ENCODE data around the gene SIRPB2. TPM values are rescaled to one million over a fixed set of nuclear protein-coding genes. Genes with fewer than 3 reads are reported as not detected.

Gene SIRPB2
- total RNA-seq, 2 experiments from 2014 or later = not detected

DNA sequence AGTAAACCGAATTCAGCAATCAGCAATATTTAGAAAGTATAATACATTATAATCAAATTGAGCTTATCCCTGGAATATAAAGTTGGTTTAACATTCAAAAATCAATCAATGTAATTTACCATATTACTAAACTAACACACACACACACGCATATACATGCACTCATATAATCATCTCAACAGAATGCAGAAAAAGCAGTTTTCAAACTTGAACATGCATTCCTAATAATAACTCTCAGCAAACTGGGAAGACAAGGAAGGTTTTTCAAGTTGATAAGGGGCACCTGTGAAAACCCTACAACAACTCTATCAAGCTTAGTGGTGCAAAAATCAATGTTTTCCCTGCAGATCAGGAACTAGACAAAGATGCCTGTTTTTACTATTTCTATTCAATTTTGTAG is 4.7 kb downstream of the SIRPB2 start:
- TF ChIP-seq CTCF (conservative IDR thresholded peaks at IDR 0.05; ENCODE audit: low read length) (no peak), EZH2phosphoT487 (IDR thresholded peaks at IDR 0.05; ENCODE audit: borderline replicate concordance, low read depth, low read length) (no peak)
- Histone ChIP-seq H3K9me3 (ENCODE audit: low read length) (no peaks in the 10 kb centered on the region), H4K20me1 (ENCODE audit: insufficient read depth, low read length) (no peaks in the 10 kb centered on the region), H3K4me3 (ENCODE audit: low read depth, low read length, poor library complexity, severe bottlenecking) (no peak overlapping the region), H3K4me1 (ENCODE audit: insufficient read depth, low read length, poor library complexity, severe bottlenecking) (no peaks in the 10 kb centered on the region), H3K4me2 (ENCODE audit: low read length) (no peak overlapping the region), H2AFZ (ENCODE audit: low read length) (no peak overlapping the region), H3K36me3 (ENCODE audit: insufficient read depth, low read length) (no peaks in the 10 kb centered on the region), H3K9me2 (ENCODE audit: insufficient read depth, low read length) (no peaks in the 10 kb centered on the region), H3K27ac (ENCODE audit: low read depth, low read length, poor library complexity, severe bottlenecking) (no peak overlapping the region), H3K79me2 (ENCODE audit: insufficient read depth, low read depth, low read length) (no peaks in the 10 kb centered on the region)
- CTCF ChIA-PET (ENCODE audit: unreplicated experiment) = no interaction called here
- no TSS peak for BruUV-seq (replicated peaks)
- no peak for DNase-seq (ENCODE audit: low spot score)
- intact Hi-C loops (cut with micrococcal nuclease; ENCODE audit: unreplicated experiment) = no loop called here
- POLR2A ChIA-PET = interaction anchor here (0.7 kb wide), 1 partner anchor 273 kb away, joined by 3 read pairs; no protein-coding TSS in a partner anchor

DNA sequence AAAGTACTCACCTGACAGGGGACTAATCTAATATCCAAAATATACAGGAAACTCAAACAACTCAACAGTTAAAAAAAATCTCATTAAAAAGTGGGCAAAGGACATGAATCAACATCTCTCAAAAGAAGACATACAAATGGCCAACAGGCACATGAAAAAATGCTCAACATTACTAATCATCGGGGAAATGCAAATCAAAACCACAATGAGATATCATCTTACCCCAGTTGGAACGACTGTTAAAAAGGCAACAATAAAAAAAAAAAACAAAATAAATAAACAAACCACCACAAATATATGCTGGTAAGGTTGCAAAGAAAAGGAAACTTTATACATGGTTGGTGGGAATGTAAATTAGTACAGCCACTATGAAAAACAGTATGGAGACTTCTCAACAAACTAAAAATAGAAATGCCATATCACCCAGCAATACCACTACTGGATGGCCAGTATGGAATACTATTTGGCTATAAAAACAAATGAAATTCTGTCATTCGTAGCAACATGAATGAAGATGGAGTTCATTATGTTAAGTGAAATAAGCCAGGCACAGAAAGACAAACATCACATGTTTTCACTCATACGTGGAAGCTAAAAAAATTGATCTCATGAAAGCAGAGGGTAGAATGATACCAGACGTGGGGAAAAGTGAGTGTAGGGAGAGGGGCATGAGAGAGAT is 6.6 kb downstream of the SIRPB2 start:
- no peaks in the 10 kb centered on the region for H3K4me1 ChIP-seq (ENCODE audit: insufficient read depth, low read length, poor library complexity, severe bottlenecking)
- ChIA-PET POLR2A (no interaction called here), CTCF (ENCODE audit: unreplicated experiment) (no interaction called here)
- no peaks in the 10 kb centered on the region for H4K20me1 ChIP-seq (ENCODE audit: insufficient read depth, low read length)
- H2AFZ ChIP-seq (ENCODE audit: low read length) = no peak overlapping the region
- no peak overlapping the region for H3K27ac ChIP-seq (ENCODE audit: low read depth, low read length, poor library complexity, severe bottlenecking)
- no peak overlapping the region for H3K4me3 ChIP-seq (ENCODE audit: low read depth, low read length, poor library complexity, severe bottlenecking)
- H3K9me3 ChIP-seq (ENCODE audit: low read length) = no peaks in the 10 kb centered on the region
- no peaks in the 10 kb centered on the region for H3K9me2 ChIP-seq (ENCODE audit: insufficient read depth, low read length)
- H3K36me3 ChIP-seq (ENCODE audit: insufficient read depth, low read length) = no peaks in the 10 kb centered on the region
- intact Hi-C loops (cut with micrococcal nuclease; ENCODE audit: unreplicated experiment) = no loop called here
- no peaks in the 10 kb centered on the region for H3K79me2 ChIP-seq (ENCODE audit: insufficient read depth, low read depth, low read length)
- TF ChIP-seq EZH2phosphoT487 (IDR thresholded peaks at IDR 0.05; ENCODE audit: borderline replicate concordance, low read depth, low read length) = no peak
- TF ChIP-seq CTCF (conservative IDR thresholded peaks at IDR 0.05; ENCODE audit: low read length) = no peak
- no TSS peak for BruUV-seq (replicated peaks)
- DNase-seq (ENCODE audit: low spot score) = no peak
- no peak overlapping the region for H3K4me2 ChIP-seq (ENCODE audit: low read length)

- Histone ChIP-seq H2AFZ (ENCODE audit: low read length) (no peak overlapping the region), H3K9me3 (ENCODE audit: low read length) (no peaks in the 10 kb centered on the region), H3K4me2 (ENCODE audit: low read length) (no peak overlapping the region), H3K9me2 (ENCODE audit: insufficient read depth, low read length) (no peaks in the 10 kb centered on the region), H3K4me3 (ENCODE audit: low read depth, low read length, poor library complexity, severe bottlenecking) (no peak overlapping the region), H3K36me3 (ENCODE audit: insufficient read depth, low read length) (no peaks in the 10 kb centered on the region), H3K79me2 (ENCODE audit: insufficient read depth, low read depth, low read length) (no peaks in the 10 kb centered on the region), H4K20me1 (ENCODE audit: insufficient read depth, low read length) (no peaks in the 10 kb centered on the region), H3K4me1 (ENCODE audit: insufficient read depth, low read length, poor library complexity, severe bottlenecking) (no peaks in the 10 kb centered on the region), H3K27ac (ENCODE audit: low read depth, low read length, poor library complexity, severe bottlenecking) (no peak overlapping the region)
- DNase-seq (ENCODE audit: low spot score) = no peak
- POLR2A ChIA-PET = interaction anchor here (0.9 to 1.2 kb wide), 2 partner anchors 23 to 26 kb away, joined by 3 read pairs; no protein-coding TSS in a partner anchor
- no TSS peak for BruUV-seq (replicated peaks)
- intact Hi-C loops (cut with micrococcal nuclease; ENCODE audit: unreplicated experiment) = loop anchor here (10.0 kb wide), 2 partner anchors 165 to 255 kb away; partner anchors contain the start of gene RAD21L1
- CTCF ChIA-PET (ENCODE audit: unreplicated experiment) = no interaction called here
- TF ChIP-seq CTCF (conservative IDR thresholded peaks at IDR 0.05; ENCODE audit: low read length) (no peak), EZH2phosphoT487 (IDR thresholded peaks at IDR 0.05; ENCODE audit: borderline replicate concordance, low read depth, low read length) (no peak)
These were observed 11.2 kb downstream of the SIRPB2 start for GRCh38 chr20:1479831-1480595.

Measured in OCI-LY7 (cell line).